Naive thymus-derived CD8-positive, alpha-beta T cell (primary cell): Measurements from ENCODE around the gene EVI5. TPM values are rescaled to one million over a fixed set of nuclear protein-coding genes. Genes with fewer than 3 reads are reported as not detected.
A peak's percentile ranks its signal among the peaks of the same experiment; 100 is the strongest.
"Not testable (repeated sequence)": the region's sequence is repeated elsewhere in the genome, so short reads cannot be mapped to it uniquely, and the experiment has no call there.

ENCODE experiments used
- ATAC-seq, 2 donors: fragments of 150-1000 bp; cut with Tn5 transposase in 1 of 2; sonication (Bioruptor Pico), chemical (Tn5 transposase) in 1 of 2; 1 replicate in 1 of 2; 2 replicates in 1 of 2; pipeline ENCODE4 v1.10.0; 2021; ENCODE audit warnings: mild to moderate bottlenecking in 2 of 2, moderate library complexity in 2 of 2
- POLR2A ChIA-PET: fragments of 350-600 bp; sonication (Branson Sonifier 250); formaldehyde crosslinking; loops from one replicate; lab custom pipeline; 2021; ENCODE audit warnings: antibody characterized with exemption; lab: Charles Lee
- DNase-seq, 10 donors: peaks; one replicate each; pipeline versions ENCODE4 v3.0.0 to v3.0.0-alpha.2; 2020 to 2022
- H3K27ac Mint-ChIP-seq, 10 donors: one replicate each; pipeline ENCODE4 v1.8.0; 2020 to 2022; ENCODE audit warnings: mild to moderate bottlenecking in 10 of 10, mixed read lengths in 10 of 10, moderate library complexity in 4 of 10, inconsistent platforms in 1 of 10
- H3K27me3 Mint-ChIP-seq, 5 donors: one replicate each; pipeline ENCODE4 v1.8.0; 2021 to 2022; ENCODE audit warnings: mixed read lengths in 5 of 5
- H3K36me3 Mint-ChIP-seq, 3 donors: one replicate each; pipeline ENCODE4 v1.8.0; 2020 to 2022; ENCODE audit warnings: mixed read lengths in 3 of 3, mild to moderate bottlenecking in 2 of 3, inconsistent platforms in 1 of 3
- H3K4me1 Mint-ChIP-seq, 4 donors: one replicate each; pipeline ENCODE4 v1.8.0; 2021 to 2022; ENCODE audit warnings: mixed read lengths in 4 of 4
- H3K4me3 Mint-ChIP-seq, 10 donors: one replicate each; pipeline ENCODE4 v1.8.0; 2020 to 2022; ENCODE audit warnings: mild to moderate bottlenecking in 10 of 10, mixed read lengths in 10 of 10, moderate library complexity in 6 of 10, inconsistent platforms in 1 of 10
- H3K9me3 Mint-ChIP-seq, 9 donors: one replicate each; pipeline ENCODE4 v1.8.0; 2020 to 2022; ENCODE audit warnings: mixed read lengths in 9 of 9, mild to moderate bottlenecking in 3 of 9, inconsistent platforms in 1 of 9, moderate library complexity in 1 of 9
- polyA plus RNA-seq, 3 donors: library from polyadenylated mRNA; unstranded; fragments of 300-500 nt; fragmentation: Illumina TruSeq; gene quantifications; one replicate each; pipeline ENCODE4 v1.2.3, GENCODE V29; 2021
- total RNA-seq, 8 experiments: library from RNA in 2 of 8; stranded (reverse) in 2 of 8; gene quantifications; one replicate each; pipeline ENCODE4 v1.2.3 and lab custom pipeline; 2021 to 2026

The EVI5 gene
- total and polyA plus RNA-seq, 5 experiments from 2014 or later: 0.18 to 1.8 (median 0.99) TPM

GRCh38 chr1:92759361-92759760, 25.5 kb downstream of the EVI5 start:
- H3K27me3 Mint-ChIP-seq: peaks cover 0 to 5% (median under 1%) of the 10 kb centered on the region in 5 donors
- ATAC-seq: no peak
- no peaks in the 10 kb centered on the region for H3K36me3 Mint-ChIP-seq
- POLR2A ChIA-PET: no interaction called here
- DNase-seq: no peak
- H3K4me3 Mint-ChIP-seq: no peak overlapping the region
- no peak overlapping the region for H3K27ac Mint-ChIP-seq
- no peaks in the 10 kb centered on the region for H3K4me1 Mint-ChIP-seq
- H3K9me3 Mint-ChIP-seq: peaks cover 0 to 1% (median 0%) of the 10 kb centered on the region in 9 donors

GRCh38 chr1:92756537-92756936, 28.4 kb downstream of the EVI5 start:
- ATAC-seq (no peak), DNase-seq (no peak)
- no peaks in the 10 kb centered on the region for H3K36me3 Mint-ChIP-seq
- H3K27ac Mint-ChIP-seq: peak overlapping the region in 1 of 10 donors; percentile 18
- H3K4me1 Mint-ChIP-seq: no peaks in the 10 kb centered on the region
- H3K9me3 Mint-ChIP-seq: peaks cover 0 to 2% (median 0%) of the 10 kb centered on the region in 9 donors
- H3K4me3 Mint-ChIP-seq: no peak overlapping the region
- POLR2A ChIA-PET: no interaction called here
- H3K27me3 Mint-ChIP-seq: peaks cover 0 to 5% (median 3%) of the 10 kb centered on the region in 5 donors

- Mint-ChIP-seq H3K27me3 (peaks cover 0 to 5% (median 3%) of the 10 kb centered on the region in 5 donors), H3K4me3 (no peak overlapping the region), H3K9me3 (peaks cover 0 to 2% (median 0%) of the 10 kb centered on the region in 9 donors), H3K27ac (peak overlapping the region in 1 of 10 donors; percentile 43), H3K4me1 (no peaks in the 10 kb centered on the region), H3K36me3 (no peaks in the 10 kb centered on the region)
- POLR2A ChIA-PET: no interaction called here
- ATAC-seq: no peak
- no peak for DNase-seq
Observed at GRCh38 chr1:92755541-92756461, 29.1 kb downstream of the EVI5 start.

GRCh38 chr1:92754719-92755050, 30.2 kb downstream of the EVI5 start:
- POLR2A ChIA-PET: interaction anchor here (0.6 kb wide), 1 partner anchor 27 kb away, joined by 5 read pairs; no protein-coding TSS in a partner anchor
- no peaks in the 10 kb centered on the region for H3K36me3 Mint-ChIP-seq

GRCh38 chr1:92754000-92754718, 30.7 kb downstream of the EVI5 start:
- H3K27ac Mint-ChIP-seq: no peak overlapping the region
- H3K4me1 Mint-ChIP-seq: no peaks in the 10 kb centered on the region
- no peak for ATAC-seq
- no peaks in the 10 kb centered on the region for H3K36me3 Mint-ChIP-seq
- POLR2A ChIA-PET: interaction anchor here (0.6 to 0.9 kb wide), 2 partner anchors 25 to 28 kb away, joined by 3 to 5 read pairs; no protein-coding TSS in a partner anchor
- no peak for DNase-seq
- H3K27me3 Mint-ChIP-seq: peaks cover 0 to 5% (median 3%) of the 10 kb centered on the region in 5 donors
- H3K4me3 Mint-ChIP-seq: no peak overlapping the region
- H3K9me3 Mint-ChIP-seq: peaks cover 0 to 2% (median 0%) of the 10 kb centered on the region in 9 donors

More at GRCh38 chr1:92754719-92755050, 30.2 kb downstream of the EVI5 start:
- Mint-ChIP-seq H3K4me1 (no peaks in the 10 kb centered on the region), H3K27ac (no peak overlapping the region), H3K27me3 (peaks cover 0 to 5% (median 3%) of the 10 kb centered on the region in 5 donors), H3K9me3 (peaks cover 0 to 2% (median 0%) of the 10 kb centered on the region in 9 donors), H3K4me3 (no peak overlapping the region)
- no peak for ATAC-seq
- no peak for DNase-seq

- H3K4me1 Mint-ChIP-seq: no peaks in the 10 kb centered on the region
- ATAC-seq: no peak
- H3K36me3 Mint-ChIP-seq: no peaks in the 10 kb centered on the region
- peaks cover 0 to 2% (median 0%) of the 10 kb centered on the region in 9 donors for H3K9me3 Mint-ChIP-seq
- no peak for DNase-seq
- H3K4me3 Mint-ChIP-seq: no peak overlapping the region
- peaks cover 0 to 5% (median 3%) of the 10 kb centered on the region in 5 donors for H3K27me3 Mint-ChIP-seq
- no peak overlapping the region for H3K27ac Mint-ChIP-seq
- POLR2A ChIA-PET: no interaction called here
Observed at GRCh38 chr1:92752719-92753118, 32.2 kb downstream of the EVI5 start.

- POLR2A ChIA-PET: interaction anchor here (1.1 kb wide), 1 partner anchor 83 kb away, joined by 4 read pairs; the partner anchor contains the start of gene RPL5
- DNase-seq: peak in 7 of 10 donors; percentile 10 to 47 (median 26)
- H3K4me3 Mint-ChIP-seq: no peak overlapping the region
Observed at GRCh38 chr1:92749024-92749634, 35.8 kb downstream of the EVI5 start.

GRCh38 chr1:92748138-92748537, 36.8 kb downstream of the EVI5 start:
- Mint-ChIP-seq H3K27ac (no peak overlapping the region), H3K4me1 (peaks cover 0 to 4% (median 0%) of the 10 kb centered on the region in 4 donors), H3K27me3 (peaks cover 0 to 4% (median 0%) of the 10 kb centered on the region in 5 donors), H3K4me3 (no peak overlapping the region), H3K36me3 (no peaks in the 10 kb centered on the region), H3K9me3 (no peaks in the 10 kb centered on the region)
- ATAC-seq: no peak
- DNase-seq: no peak
- POLR2A ChIA-PET: no interaction called here

More at GRCh38 chr1:92749024-92749634, 35.8 kb downstream of the EVI5 start:
- no peaks in the 10 kb centered on the region for H3K4me1 Mint-ChIP-seq
- peak; percentile 63 to 70 for ATAC-seq
- H3K27ac Mint-ChIP-seq: no peak overlapping the region
- H3K36me3 Mint-ChIP-seq: no peaks in the 10 kb centered on the region
- no peaks in the 10 kb centered on the region for H3K9me3 Mint-ChIP-seq
- H3K27me3 Mint-ChIP-seq: peaks cover 0 to 4% (median 0%) of the 10 kb centered on the region in 5 donors

GRCh38 chr1:92747735-92748134, 37.2 kb downstream of the EVI5 start:
- H3K4me3 Mint-ChIP-seq: no peak overlapping the region
- ATAC-seq: no peak
- peaks cover 0 to 4% (median 0%) of the 10 kb centered on the region in 4 donors for H3K4me1 Mint-ChIP-seq
- no peaks in the 10 kb centered on the region for H3K36me3 Mint-ChIP-seq
- H3K27ac Mint-ChIP-seq: no peak overlapping the region
- H3K9me3 Mint-ChIP-seq: no peaks in the 10 kb centered on the region
- H3K27me3 Mint-ChIP-seq: peaks cover 0 to 4% (median 0%) of the 10 kb centered on the region in 5 donors
- no peak for DNase-seq
- POLR2A ChIA-PET: no interaction called here

GRCh38 chr1:92746255-92746654, 38.7 kb downstream of the EVI5 start:
- H3K9me3 Mint-ChIP-seq, DNase-seq, H3K27me3 Mint-ChIP-seq, H3K4me1 Mint-ChIP-seq, H3K36me3 Mint-ChIP-seq, ATAC-seq, H3K4me3 Mint-ChIP-seq, POLR2A ChIA-PET, H3K27ac Mint-ChIP-seq: not testable (repeated sequence)

GRCh38 chr1:92743221-92743620, 41.7 kb downstream of the EVI5 start:
- peaks cover 0 to 12% (median 0%) of the 10 kb centered on the region in 4 donors for H3K4me1 Mint-ChIP-seq
- H3K27ac Mint-ChIP-seq: no peak overlapping the region
- DNase-seq (no peak), ATAC-seq (no peak)
- no peak overlapping the region for H3K4me3 Mint-ChIP-seq
- no peaks in the 10 kb centered on the region for H3K36me3 Mint-ChIP-seq
- no peaks in the 10 kb centered on the region for H3K9me3 Mint-ChIP-seq
- H3K27me3 Mint-ChIP-seq: peaks cover 0 to 7% (median 0%) of the 10 kb centered on the region in 5 donors
- POLR2A ChIA-PET: no interaction called here
